Endothelial cell of umbilical vein (primary cell): Measurements from ENCODE around the gene AUTS2. TPM values are rescaled to one million over a fixed set of nuclear protein-coding genes. Genes with fewer than 3 reads are reported as not detected.

Experiments used
- BruUV-seq: library from RNA; stranded (reverse); fragments of 400-500 nt; replicated peaks from 2 replicates; lab custom pipeline; 2021; lab: Mats Ljungman, UMichigan
- CTCF ChIA-PET: fragments of 300-600, 350-600 bp; sonication (Branson Sonifier 250); formaldehyde crosslinking; loops from one replicate; lab custom pipeline; 2021; ENCODE audit warnings: antibody characterized with exemption, inconsistent platforms; lab: Charles Lee
- POLR2A ChIA-PET: fragments of 300-600, 350-600 bp; sonication (Branson Sonifier 250); formaldehyde crosslinking; loops from one replicate; lab custom pipeline; 2021; ENCODE audit warnings: antibody characterized with exemption, inconsistent platforms; lab: Charles Lee
- DNase-seq: peaks from one replicate; pipeline ENCODE4 v3.0.0-alpha.2; 2011; ENCODE audit warnings: low read depth, low spot score
- FAIRE-seq: peaks from 2 replicates; lab custom pipeline; 2011; peaks lifted over from hg19 to GRCh38; lab: Jason Lieb, UNC
- H2AFZ ChIP-seq: 2 replicates; pipeline ENCODE4 v1.6.0; 2012; ENCODE audit warnings: low read depth, low read length, control low read depth, inconsistent platforms
- H3K27ac ChIP-seq: 2 replicates; pipeline ENCODE4 v1.5.1; 2011; ENCODE audit warnings: low read depth, mild to moderate bottlenecking, control low read depth, low read length, moderate library complexity; ENCODE audit not compliant: insufficient read depth
- H3K27me3 ChIP-seq, 2 experiments: 2 replicates each; pipeline versions ENCODE4 v1.6.0 to v1.6.1; 2011; ENCODE audit warnings: low read length in 2 of 2, mixed read lengths in 1 of 2; ENCODE audit not compliant: control insufficient read depth in 2 of 2, insufficient read depth in 2 of 2
- H3K36me3 ChIP-seq, 2 experiments: 2 replicates in 1 of 2; 3 replicates in 1 of 2; pipeline ENCODE4 v1.5.1; 2011; ENCODE audit warnings: low read length in 2 of 2, mild to moderate bottlenecking in 1 of 2, moderate library complexity in 1 of 2; ENCODE audit not compliant: control insufficient read depth in 2 of 2, insufficient read depth in 2 of 2; ENCODE audit errors: extremely low read depth in 1 of 2
- H3K4me1 ChIP-seq: 3 replicates; pipeline ENCODE4 v1.5.1; 2011; ENCODE audit warnings: mild to moderate bottlenecking, low read length; ENCODE audit not compliant: control insufficient read depth, insufficient read depth; ENCODE audit errors: extremely low read depth
- H3K4me2 ChIP-seq: 2 replicates; pipeline ENCODE4 v1.6.1; 2011; ENCODE audit warnings: low read length, control low read depth, mixed read lengths; ENCODE audit not compliant: insufficient read depth
- H3K4me3 ChIP-seq, 3 experiments: fragments of 200-600 bp in 1 of 3; sonication (generic), shearing (Covaris generic) in 1 of 3; replicated peaks in 1 of 3; 2 replicates each; pipeline ENCODE4 v1.5.1; 2011 to 2016; ENCODE audit warnings: control low read depth in 3 of 3, low read length in 3 of 3, mild to moderate bottlenecking in 2 of 3, inconsistent platforms in 1 of 3, low read depth in 1 of 3, moderate library complexity in 1 of 3; ENCODE audit not compliant: insufficient read depth in 1 of 3
- H3K79me2 ChIP-seq: 2 replicates; pipeline ENCODE4 v1.6.0; 2012; ENCODE audit warnings: low read length, inconsistent platforms; ENCODE audit not compliant: control insufficient read depth, insufficient read depth
- H3K9ac ChIP-seq: replicated peaks from 2 replicates; pipeline ENCODE3; 2011; ENCODE audit warnings: low read length, control low read depth; ENCODE audit not compliant: insufficient read depth; ENCODE audit errors: extremely low read depth
- H3K9me1 ChIP-seq: replicated peaks from 3 replicates; pipeline ENCODE4 v1.6.0; 2011; ENCODE audit warnings: mild to moderate bottlenecking, low read length; ENCODE audit not compliant: control insufficient read depth, insufficient read depth; ENCODE audit errors: extremely low read depth
- H3K9me3 ChIP-seq: replicated peaks from 2 replicates; pipeline ENCODE4 v1.5.1; 2012; ENCODE audit warnings: low read length, inconsistent platforms; ENCODE audit not compliant: control insufficient read depth, insufficient read depth
- H4K20me1 ChIP-seq: replicated peaks from 2 replicates; pipeline ENCODE3; 2011; ENCODE audit warnings: mild to moderate bottlenecking, low read length; ENCODE audit not compliant: control insufficient read depth, insufficient read depth; ENCODE audit errors: extremely low read depth
- EZH2 ChIP-seq: IDR thresholded peaks from 2 replicates; pipeline ENCODE4 v1.6.1; 2012; ENCODE audit warnings: borderline replicate concordance, low read depth, mild to moderate bottlenecking, moderate library complexity, low read length, inconsistent platforms; ENCODE audit not compliant: severe bottlenecking
- FOS ChIP-seq: IDR thresholded peaks from 2 replicates; pipeline ENCODE4 v1.6.1; 2011; ENCODE audit warnings: mild to moderate bottlenecking, low read length, moderate library complexity, borderline replicate concordance; ENCODE audit not compliant: insufficient read depth
- GATA2 ChIP-seq: IDR thresholded peaks from 2 replicates; pipeline ENCODE4 v1.7.0; 2011; ENCODE audit warnings: low read depth, mild to moderate bottlenecking, moderate library complexity, mixed read lengths, low read length; ENCODE audit not compliant: insufficient read length, insufficient read depth
- JUN ChIP-seq: IDR thresholded peaks from 2 replicates; pipeline ENCODE4 v1.6.1; 2011; ENCODE audit warnings: borderline replicate concordance, low read depth; ENCODE audit not compliant: insufficient read length, insufficient read depth
- MYC ChIP-seq: IDR thresholded peaks from one replicate; pipeline ENCODE4 v1.6.1; 2011; ENCODE audit warnings: mild to moderate bottlenecking, low read depth, low read length
- POLR2A ChIP-seq: IDR thresholded peaks from 2 replicates; pipeline ENCODE4 v1.6.1; 2012; ENCODE audit warnings: low read depth, mild to moderate bottlenecking, control low read depth, low read length
- POLR2AphosphoS5 ChIP-seq: IDR thresholded peaks from 2 replicates; pipeline ENCODE4 v1.6.1; 2012; ENCODE audit warnings: low read depth, mild to moderate bottlenecking, control low read depth, low read length, moderate library complexity; ENCODE audit not compliant: insufficient read depth
- dilution Hi-C: fragments of 300-500 bp; cut with MboI; formaldehyde crosslinking; loops from one replicate; pipeline ENCODE4 v1.15.0; 2019; ENCODE audit warnings: low sequenced_read_pairs; ENCODE audit not compliant: extremely low pct_ligation_motif_present
- intact Hi-C: fragments of 100-400 bp; cut with micrococcal nuclease; formaldehyde crosslinking; loops from one replicate; pipeline ENCODE4 v1.10.0; 2022
- polyA plus RNA-seq, 4 experiments: library from polyadenylated mRNA; depleted of rRNA in 3 of 4; stranded (reverse) in 3 of 4; unstranded in 1 of 4; fragments of >200 nt; gene quantifications; 2 replicates each; pipeline versions ENCODE4 v1.2.1 to v1.2.3, GENCODE V29; 2011 to 2012; ENCODE audit warnings: missing spikeins in 1 of 4
- total RNA-seq: library from RNA; stranded (reverse); gene quantifications from 2 replicates; pipeline ENCODE4 v1.2.3, GENCODE V29; 2021
- TF ChIP-seq, protein P1 (sequence below): IDR thresholded peaks from 2 replicates; pipeline ENCODE4 v1.6.1; 2011; ENCODE audit not compliant: insufficient read depth, insufficient read length
- TF ChIP-seq, protein P2 (sequence below), 2 donors: IDR thresholded peaks; 1 replicate in 1 of 2; 2 replicates in 1 of 2; pipeline ENCODE4 v1.5.1; 2011; ENCODE audit warnings: low read length in 2 of 2, mild to moderate bottlenecking in 2 of 2, moderate library complexity in 2 of 2, control low read depth in 1 of 2, inconsistent platforms in 1 of 2, low read depth in 1 of 2; ENCODE audit not compliant: insufficient read depth in 1 of 2; ENCODE audit errors: extremely low read depth in 1 of 2

The AUTS2 gene
- total and polyA plus RNA-seq, 2 donors (not counting 3 experiments of a cell fraction or from before 2014, with no cell fraction given) = 0.59 to 8.0 TPM

DNA sequence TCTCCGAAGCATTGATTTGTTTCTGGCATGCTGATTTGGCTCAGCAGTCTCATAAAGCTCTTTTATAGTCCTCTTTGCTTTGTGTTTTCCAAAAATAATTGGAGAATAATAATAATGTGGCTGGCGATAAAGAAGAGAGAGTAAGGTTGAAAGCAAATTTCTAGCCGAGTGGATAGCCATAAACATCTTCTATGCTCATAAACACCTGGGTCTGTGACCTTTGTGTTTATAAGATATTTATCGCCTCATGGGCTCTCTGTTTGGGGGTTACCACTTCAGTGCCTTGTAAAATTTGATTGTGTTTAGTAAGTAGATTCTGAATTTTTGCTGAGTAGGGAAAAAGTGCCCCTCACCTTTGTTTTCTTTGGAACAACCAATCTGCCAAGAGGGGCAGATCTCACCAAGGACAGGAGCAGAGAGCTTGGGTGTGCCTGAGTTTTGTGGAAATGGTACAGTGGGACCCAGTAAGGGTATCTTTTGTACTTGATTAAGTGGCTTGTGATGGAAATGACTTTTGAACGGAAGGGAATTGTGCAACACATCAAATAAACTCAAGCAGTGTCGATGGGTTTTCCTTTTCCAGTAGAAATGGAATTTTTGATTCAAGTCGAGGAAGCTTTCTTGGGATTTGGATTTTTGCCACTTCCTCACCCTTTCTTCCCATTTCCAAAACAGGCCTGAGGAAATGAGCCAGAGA is 220.5 kb downstream of the AUTS2 start:
- H3K27me3 ChIP-seq = no peaks in the 10 kb centered on the region
- H3K36me3 ChIP-seq = no peaks in the 10 kb centered on the region
- DNase-seq = no peak
- no TSS peak for BruUV-seq
- H3K4me2 ChIP-seq = no peak overlapping the region
- H2AFZ ChIP-seq = no peak overlapping the region
- TF ChIP-seq POLR2A (no peak), MYC (no peak), GATA2 (no peak), EZH2 (no peak), JUN (no peak), FOS (no peak), POLR2AphosphoS5 (no peak)
- TF ChIP-seq, protein P1, sequence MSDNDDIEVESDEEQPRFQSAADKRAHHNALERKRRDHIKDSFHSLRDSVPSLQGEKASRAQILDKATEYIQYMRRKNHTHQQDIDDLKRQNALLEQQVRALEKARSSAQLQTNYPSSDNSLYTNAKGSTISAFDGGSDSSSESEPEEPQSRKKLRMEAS = no peak
- TF ChIP-seq, protein P2, sequence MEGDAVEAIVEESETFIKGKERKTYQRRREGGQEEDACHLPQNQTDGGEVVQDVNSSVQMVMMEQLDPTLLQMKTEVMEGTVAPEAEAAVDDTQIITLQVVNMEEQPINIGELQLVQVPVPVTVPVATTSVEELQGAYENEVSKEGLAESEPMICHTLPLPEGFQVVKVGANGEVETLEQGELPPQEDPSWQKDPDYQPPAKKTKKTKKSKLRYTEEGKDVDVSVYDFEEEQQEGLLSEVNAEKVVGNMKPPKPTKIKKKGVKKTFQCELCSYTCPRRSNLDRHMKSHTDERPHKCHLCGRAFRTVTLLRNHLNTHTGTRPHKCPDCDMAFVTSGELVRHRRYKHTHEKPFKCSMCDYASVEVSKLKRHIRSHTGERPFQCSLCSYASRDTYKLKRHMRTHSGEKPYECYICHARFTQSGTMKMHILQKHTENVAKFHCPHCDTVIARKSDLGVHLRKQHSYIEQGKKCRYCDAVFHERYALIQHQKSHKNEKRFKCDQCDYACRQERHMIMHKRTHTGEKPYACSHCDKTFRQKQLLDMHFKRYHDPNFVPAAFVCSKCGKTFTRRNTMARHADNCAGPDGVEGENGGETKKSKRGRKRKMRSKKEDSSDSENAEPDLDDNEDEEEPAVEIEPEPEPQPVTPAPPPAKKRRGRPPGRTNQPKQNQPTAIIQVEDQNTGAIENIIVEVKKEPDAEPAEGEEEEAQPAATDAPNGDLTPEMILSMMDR (IDR thresholded peaks at IDR 0.05; ENCODE audit: extremely low read depth in 1 of 2, insufficient read depth in 1 of 2, low read depth in 1 of 2, low read length in 2 of 2) = no peak
- no peaks in the 10 kb centered on the region for H3K79me2 ChIP-seq
- peaks cover 2% of the 10 kb centered on the region for H3K9me3 ChIP-seq
- dilution Hi-C loops = no loop called here
- no peaks in the 10 kb centered on the region for H4K20me1 ChIP-seq
- ChIA-PET POLR2A (no interaction called here), CTCF (no interaction called here)
- no peak overlapping the region for H3K4me3 ChIP-seq
- intact Hi-C loops = no loop called here
- no peak for FAIRE-seq
- no peak overlapping the region for H3K9ac ChIP-seq
- no peak overlapping the region for H3K27ac ChIP-seq
- H3K9me1 ChIP-seq = no peaks in the 10 kb centered on the region
- no peaks in the 10 kb centered on the region for H3K4me1 ChIP-seq
